PC-3 (cell line): ENCODE results near the gene CSNK1G2.

Experiments used
- EZH2 ChIP-seq: fragments of 300-600 bp; sonication (generic); IDR thresholded peaks from one replicate; pipeline ENCODE4 v1.6.1; 2017; ENCODE audit warnings: antibody characterized with exemption, mild to moderate bottlenecking, low read length; ENCODE audit not compliant: unreplicated experiment
- TF ChIP-seq, protein P1 (sequence below): fragments of 300-600 bp; sonication (generic); conservative IDR thresholded peaks from 2 replicates; pipeline ENCODE4 v1.5.1; 2017; ENCODE audit warnings: antibody characterized with exemption, low read depth, mild to moderate bottlenecking, low read length

DNA sequence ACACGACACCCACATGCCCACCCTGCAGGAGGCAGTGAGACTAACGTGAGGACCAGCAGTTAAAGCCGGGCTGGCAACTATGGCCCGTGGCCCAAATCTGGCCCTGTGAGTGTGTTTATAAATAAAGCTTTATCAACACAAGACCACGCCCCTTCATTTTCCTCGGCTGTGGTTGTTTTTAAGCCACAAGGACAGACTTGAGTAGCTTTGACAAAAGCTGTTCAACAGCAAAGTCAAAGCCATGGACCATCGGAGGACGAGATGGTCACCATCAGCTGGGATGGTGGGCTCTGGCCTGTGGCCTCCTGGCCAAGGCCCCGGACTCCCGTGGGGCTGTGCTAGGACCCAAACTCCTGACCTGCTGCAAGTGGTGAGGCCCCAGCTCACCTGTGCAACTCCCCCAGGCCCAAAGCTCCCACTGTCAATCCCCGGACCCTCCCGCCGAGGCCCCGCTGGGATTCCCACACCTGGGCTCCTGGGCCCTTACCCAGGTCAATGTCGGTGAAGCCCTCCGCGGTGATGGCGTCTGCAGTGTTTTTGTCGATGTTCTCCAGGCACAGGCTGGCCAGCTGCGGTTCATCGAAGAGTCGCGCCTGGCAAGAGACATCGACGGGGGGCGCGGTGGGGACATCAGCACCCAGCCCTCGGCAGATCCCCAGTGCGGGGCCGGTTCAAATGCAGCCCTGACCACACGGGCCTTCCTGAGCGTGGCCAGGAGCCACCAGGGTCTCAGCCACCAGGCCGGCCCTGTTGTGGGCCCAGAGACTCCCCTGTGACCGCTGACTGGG lies 49.5 kb downstream of the CSNK1G2 start:
- no peak for TF ChIP-seq EZH2
- TF ChIP-seq, protein P1, sequence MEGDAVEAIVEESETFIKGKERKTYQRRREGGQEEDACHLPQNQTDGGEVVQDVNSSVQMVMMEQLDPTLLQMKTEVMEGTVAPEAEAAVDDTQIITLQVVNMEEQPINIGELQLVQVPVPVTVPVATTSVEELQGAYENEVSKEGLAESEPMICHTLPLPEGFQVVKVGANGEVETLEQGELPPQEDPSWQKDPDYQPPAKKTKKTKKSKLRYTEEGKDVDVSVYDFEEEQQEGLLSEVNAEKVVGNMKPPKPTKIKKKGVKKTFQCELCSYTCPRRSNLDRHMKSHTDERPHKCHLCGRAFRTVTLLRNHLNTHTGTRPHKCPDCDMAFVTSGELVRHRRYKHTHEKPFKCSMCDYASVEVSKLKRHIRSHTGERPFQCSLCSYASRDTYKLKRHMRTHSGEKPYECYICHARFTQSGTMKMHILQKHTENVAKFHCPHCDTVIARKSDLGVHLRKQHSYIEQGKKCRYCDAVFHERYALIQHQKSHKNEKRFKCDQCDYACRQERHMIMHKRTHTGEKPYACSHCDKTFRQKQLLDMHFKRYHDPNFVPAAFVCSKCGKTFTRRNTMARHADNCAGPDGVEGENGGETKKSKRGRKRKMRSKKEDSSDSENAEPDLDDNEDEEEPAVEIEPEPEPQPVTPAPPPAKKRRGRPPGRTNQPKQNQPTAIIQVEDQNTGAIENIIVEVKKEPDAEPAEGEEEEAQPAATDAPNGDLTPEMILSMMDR, result no peak
